ENCODE measurements around the gene RGS14.
A peak's percentile ranks its signal among the peaks of the same experiment; 100 is the strongest.

Gene RGS14

GRCh38 chr5:177382423-177383029, 24.8 kb downstream of the RGS14 start:
- DNase-seq = peak in 2 of 3 donors; percentile 18 to 39

DNA sequence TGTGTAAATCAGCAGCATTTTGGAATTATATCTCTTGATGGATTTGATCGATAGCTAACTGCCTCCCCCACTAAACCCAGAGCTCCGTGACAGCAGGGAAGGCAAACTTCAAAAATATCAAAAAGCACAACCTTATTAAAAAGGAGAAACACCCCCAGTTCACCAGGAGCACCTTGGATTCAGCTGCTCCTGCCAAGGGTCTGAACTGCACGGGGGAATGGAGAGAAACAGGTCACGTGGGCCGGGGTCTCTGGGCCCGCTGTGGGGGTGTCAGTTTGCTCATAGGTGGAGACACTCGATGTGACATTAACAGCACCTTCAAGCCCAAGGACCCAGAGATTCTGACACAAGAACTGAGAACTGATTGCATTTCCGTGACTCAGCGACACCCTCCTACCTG, 25.5 kb downstream of the RGS14 start:
- no peak for DNase-seq

- no peak for DNase-seq
Measured at GRCh38 chr5:177384134-177384533, 26.4 kb downstream of the RGS14 start, which contains the start of gene SLC34A1. TSS of gene SLC34A1 (plus strand) at chr5:177384434. CDS start at chr5:177385742, 1,308 bp downstream.

GRCh38 chr5:177385720-177386119, 28.0 kb downstream of the RGS14 start:
- no peak for DNase-seq

- no peak for DNase-seq
Measured at GRCh38 chr5:177386542-177386941, 28.8 kb downstream of the RGS14 start.

DNA sequence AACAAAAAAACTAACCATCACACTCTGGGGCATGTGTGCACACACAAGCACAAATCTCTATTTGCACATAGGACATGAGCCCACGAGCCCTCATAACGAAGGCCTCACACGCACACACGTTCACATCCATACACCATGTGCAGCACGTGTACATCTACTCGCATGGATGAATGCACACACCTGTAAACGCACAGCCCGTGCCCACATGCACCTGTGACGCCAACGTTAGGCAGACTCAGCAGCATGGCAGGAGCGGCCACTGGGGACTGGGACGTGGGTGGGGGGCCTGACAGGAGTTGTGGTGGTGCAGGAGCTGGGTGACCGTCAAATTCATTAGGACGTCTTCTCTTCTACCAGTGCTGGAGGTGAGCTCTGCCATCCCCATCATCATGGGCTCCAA, 29.7 kb downstream of the RGS14 start:
- no peak for DNase-seq

- DNase-seq = no peak
Measured at GRCh38 chr5:177388521-177389052, 30.9 kb downstream of the RGS14 start.

DNA sequence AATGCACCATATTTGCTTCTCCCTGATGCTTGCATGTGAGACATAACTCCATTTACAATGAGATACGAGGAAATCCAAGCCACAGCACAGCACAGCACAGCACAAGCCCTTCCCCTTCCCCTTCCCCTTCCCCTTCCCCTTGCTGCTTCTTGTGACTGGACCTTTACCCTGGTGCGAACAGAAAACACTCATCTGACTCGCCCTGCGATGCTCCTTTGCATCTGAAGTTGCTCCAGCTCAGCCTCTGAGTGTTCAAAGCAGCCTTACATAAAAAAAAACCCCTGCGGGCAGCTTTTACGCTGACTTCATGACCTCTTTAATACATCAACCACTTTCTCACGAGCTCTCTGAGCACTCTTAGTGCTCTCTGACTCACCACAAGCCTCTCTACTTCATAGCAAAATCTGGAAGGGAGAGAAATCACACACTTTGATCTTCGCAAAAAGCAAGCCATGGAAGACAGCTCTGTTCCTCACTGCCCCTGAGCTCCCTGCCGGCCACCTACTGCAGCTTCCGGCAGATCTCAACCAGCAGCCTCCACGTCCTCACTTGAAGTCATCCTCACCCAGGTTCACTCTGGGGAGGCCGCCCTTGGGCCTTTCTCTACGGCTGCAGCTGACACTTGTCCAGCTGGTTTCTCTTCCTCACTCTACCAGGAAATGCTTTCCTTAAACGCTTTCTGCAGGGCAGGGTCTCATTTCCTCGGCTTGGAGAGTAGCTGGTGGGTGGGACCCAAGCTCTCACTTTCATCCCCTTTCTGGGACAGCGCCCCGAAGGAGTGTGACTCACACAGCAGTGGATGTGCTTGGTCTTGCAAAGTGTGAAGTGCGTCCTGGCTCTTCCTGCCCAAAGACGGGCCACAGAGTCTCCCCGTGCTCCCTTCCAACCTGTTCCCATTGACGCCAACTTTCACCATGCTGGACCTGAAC, 31.8 kb downstream of the RGS14 start:
- peak; percentile 84 to 97 (median 91) for DNase-seq

GRCh38 chr5:177390363-177391300, 32.9 kb downstream of the RGS14 start:
- peak; percentile 86 to 89 (median 88) for DNase-seq

DNA sequence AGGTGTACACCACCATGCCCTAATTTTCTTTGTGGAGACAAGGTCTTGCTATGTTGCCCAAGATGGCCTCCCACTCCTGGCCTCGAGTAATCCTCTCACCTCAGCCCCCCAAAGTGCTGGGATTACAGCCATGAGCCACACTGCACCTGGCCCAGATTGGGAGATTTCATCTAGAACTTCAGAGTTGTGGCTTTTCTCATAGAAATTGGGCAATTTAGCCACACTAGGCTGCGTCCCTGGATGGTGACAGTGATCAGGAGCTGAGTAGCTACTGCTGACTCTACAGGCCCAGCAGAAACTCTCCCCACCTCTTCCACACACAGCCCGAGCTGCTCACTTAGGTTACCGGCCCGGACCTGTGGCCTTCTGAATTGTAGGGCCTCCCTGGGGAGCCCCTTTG, 35.0 kb downstream of the RGS14 start:
- no peak for DNase-seq

- DNase-seq = peak; percentile 20 to 26 (median 23)
Measured at GRCh38 chr5:177393206-177393765, 35.6 kb downstream of the RGS14 start.

DNA sequence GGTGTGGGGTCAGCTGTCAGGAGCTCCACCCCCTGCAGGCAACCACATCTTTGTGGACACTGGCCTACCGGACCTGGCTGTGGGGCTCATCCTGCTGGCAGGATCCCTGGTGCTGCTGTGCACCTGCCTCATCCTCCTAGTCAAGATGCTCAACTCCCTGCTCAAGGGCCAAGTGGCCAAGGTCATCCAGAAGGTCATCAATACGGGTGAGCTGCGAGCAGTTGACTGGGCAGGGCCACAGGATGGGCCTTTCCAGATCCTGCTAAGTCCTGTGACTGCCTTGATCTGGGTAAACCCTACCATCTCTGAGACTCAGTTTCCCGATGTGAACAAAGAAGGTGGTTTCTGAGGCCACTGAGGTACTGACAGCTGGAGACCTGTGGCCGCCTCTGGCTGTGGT, 36.3 kb downstream of the RGS14 start:
- DNase-seq = no peak

DNA sequence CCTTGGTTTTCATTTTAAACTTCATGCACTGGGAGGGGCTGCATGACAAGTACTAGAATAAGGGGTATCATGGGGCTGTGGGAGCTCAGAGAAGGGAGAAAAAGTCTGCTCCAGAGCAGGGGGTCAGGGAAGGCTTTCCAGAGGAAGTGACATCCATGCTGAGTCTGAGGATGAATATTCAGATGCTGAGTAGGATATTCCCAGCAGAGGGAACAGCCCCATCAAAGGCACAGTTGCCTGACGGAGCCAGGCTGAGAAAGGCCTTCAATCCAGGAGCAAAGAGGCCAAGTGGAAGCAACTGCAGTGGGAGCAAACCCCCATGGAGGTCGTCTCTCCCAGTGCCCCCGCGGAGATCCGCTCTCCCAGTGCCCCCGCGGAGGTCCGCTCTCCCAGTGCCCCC, 38.4 kb downstream of the RGS14 start:
- no peak for DNase-seq

- no peak for DNase-seq
Measured at GRCh38 chr5:177396807-177397206, 39.1 kb downstream of the RGS14 start.

DNA sequence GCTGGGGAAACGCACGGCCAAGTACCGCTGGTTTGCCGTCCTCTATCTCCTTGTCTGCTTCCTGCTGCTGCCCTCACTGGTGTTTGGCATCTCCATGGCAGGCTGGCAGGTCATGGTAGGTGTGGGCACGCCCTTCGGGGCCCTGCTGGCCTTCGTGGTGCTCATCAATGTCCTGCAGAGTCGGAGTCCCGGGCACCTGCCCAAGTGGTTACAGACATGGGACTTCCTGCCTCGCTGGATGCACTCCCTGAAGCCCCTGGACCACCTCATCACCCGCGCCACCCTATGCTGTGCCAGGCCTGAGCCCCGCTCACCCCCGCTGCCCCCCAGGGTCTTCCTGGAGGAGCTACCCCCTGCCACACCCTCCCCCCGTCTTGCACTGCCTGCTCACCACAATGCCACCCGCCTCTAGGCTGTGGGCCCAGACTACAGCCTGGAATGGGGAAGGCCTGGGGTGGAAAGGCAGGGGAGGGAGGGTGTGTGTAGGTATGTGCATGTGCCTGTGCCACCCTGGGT, 40.2 kb downstream of the RGS14 start:
- DNase-seq = no peak

- DNase-seq = no peak
Measured at GRCh38 chr5:177399997-177400868, 42.5 kb downstream of the RGS14 start, which contains the start of gene PFN3. TSS of gene PFN3 (minus strand) at chr5:177400661. CDS start at chr5:177400576, 85 bp downstream.

- DNase-seq = peak in 2 of 3 donors; percentile 38 to 62
Measured at GRCh38 chr5:177402271-177403043, 44.7 kb downstream of the RGS14 start.

- DNase-seq = no peak
Measured at GRCh38 chr5:177403102-177403791, 45.5 kb downstream of the RGS14 start.
